Stimulated activated CD8-positive, alpha-beta memory T cell treated with anti-CD3 and anti-CD28 coated beads, Interleukin-4, amount 100 ng/mL, for 1 hour (primary cell): ENCODE data around the gene SND1.

ENCODE experiments used
- DNase-seq, 2 donors: peaks; one replicate each; pipeline ENCODE4 v3.0.0-alpha.2; 2020; ENCODE audit warnings: low read depth in 2 of 2, low spot score in 1 of 2

SND1 gene

GRCh38 chr7:127726476-127726875 is 74.5 kb downstream of the SND1 start:
- no peak for DNase-seq

DNA sequence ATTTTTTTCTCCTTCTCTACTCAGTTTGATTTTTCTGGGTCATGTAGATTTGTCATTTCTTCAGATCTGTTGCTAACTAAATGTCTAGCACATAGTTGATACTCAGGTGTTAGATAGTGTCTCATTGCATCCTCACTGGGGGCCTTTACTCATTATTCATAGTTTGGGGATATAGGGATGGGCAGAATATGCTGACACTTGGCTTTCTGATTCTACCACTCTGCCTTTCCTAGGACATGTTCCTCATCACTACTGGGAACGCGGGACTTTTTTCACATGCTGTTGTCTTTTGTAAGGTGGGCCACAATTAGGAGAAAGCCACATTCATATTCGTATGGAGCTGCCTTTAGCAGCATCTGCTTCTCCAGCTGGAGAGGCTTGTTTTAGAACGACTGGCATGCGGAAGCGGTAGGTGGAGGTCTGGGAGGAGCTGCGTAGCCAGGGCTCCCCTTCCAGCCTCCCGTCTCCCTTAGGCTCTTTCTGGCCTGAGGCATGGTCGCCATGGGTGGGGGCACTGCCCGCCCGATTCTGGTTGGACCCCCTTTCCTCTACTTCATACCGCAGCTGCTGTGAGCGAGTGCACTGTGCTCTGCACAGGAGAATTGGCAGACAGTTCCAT is 78.8 kb downstream of the SND1 start:
- DNase-seq, result no peak

GRCh38 chr7:127731431-127732080 is 79.6 kb downstream of the SND1 start:
- DNase-seq, result no peak

DNA sequence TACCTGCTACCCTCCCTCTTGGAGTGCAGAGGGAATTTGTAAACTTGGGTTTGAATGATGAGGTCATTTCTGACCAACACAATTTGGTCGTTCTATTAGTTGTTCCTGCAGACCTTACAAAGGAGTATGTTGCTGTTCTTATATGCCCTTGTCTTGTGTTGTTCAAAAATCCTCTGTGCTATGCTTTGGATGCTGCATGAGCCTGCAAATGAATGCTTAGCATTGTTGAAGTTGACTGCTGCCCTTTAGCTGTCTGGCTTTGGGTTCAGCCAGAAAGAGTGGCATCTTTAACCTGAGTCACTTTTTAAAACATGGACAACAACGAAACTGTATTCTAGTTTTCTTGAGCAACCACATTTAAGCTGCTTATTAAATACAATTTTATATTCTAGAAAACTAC is 80.3 kb downstream of the SND1 start:
- DNase-seq, result no peak

GRCh38 chr7:127733986-127734385 is 82.0 kb downstream of the SND1 start:
- DNase-seq, result no peak

DNA sequence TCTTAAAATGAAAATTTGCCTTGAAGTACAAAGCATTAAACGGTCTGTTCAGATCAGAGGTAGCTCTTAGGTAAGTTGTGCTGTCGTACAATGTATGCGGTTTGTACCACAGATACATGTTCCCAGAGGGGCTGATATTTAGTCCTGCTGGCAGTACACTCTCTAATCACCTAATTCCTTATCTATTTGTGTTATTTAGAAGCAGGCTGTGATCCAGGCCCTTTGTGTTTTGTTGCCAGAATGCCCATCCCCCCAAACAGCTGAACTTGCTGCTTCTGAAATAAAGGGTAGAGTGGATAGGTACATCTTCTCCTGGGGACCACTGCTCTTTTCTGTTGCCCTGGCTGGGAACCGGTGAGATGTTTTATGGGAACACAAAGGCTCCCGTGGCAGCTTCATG is 84.5 kb downstream of the SND1 start:
- DNase-seq, result no peak

GRCh38 chr7:127738859-127739258 is 86.9 kb downstream of the SND1 start:
- DNase-seq, result no peak

- DNase-seq, result no peak
These were observed 89.9 kb downstream of the SND1 start for GRCh38 chr7:127741764-127742375.

GRCh38 chr7:127745445-127745844 is 93.5 kb downstream of the SND1 start:
- no peak for DNase-seq

DNA sequence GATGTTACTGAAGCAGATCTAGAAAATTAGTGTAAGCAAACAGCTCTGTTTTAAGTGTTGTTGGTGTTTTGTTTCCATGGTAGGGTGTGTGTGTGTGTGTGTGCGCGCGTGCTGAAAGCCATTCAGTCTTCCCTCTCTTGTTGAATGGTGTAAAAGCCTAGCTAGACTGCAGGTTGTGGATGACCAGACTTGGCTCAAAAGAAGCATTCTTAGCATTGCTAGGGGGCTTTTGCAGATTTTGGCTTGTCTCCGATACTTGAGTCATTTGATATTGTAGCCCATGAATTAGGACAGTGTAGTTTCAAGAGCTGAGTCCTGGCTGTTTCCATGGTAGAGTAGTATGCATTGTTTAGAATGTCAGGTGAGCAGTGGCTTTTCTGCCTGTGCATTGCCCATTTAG is 99.1 kb downstream of the SND1 start:
- no peak for DNase-seq

DNA sequence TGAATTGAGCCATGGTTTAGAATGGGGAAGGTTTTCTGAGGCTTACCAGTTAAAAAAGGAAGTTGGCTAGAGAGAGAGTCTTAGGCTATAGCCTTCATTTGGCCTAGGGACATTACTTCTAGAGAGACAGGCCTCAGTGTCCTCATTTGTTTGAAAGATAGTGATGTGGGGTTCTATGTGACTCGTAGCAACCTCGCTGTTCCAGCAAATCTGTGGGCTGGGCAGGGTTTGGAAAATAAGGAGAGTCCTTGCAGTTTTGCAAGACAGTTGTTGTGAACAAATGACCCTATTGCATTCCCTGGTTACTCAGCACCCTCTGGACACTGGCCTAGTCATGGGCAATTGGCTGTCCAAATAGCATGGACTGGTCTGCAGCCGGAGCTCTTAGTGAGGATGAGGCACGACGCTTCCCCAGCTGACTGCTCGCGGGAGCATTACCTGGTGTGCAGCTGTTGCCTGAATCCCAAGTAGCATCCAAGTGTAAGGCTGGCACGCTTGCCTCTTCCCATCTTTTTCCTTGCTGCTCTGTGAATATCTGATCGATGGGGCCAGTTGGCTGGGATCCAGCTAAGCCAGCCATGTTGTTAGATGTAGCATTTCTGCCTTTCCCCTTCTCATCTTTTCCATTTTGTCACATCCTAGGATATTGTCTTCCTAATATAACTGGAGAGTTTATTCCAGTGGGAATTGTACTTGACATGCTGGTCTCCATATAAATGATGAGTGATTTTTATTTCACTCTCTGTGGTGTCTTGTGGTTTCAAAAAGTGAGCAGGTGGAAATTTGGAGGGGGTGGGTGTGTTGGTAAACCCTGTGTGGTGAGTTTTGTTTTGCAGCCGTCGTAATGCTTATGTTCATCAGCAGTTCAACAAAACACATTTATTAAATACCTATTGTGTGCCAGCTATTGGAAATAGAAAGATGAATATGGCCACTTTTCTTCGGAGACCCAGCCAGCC is 99.8 kb downstream of the SND1 start:
- no peak for DNase-seq

DNA sequence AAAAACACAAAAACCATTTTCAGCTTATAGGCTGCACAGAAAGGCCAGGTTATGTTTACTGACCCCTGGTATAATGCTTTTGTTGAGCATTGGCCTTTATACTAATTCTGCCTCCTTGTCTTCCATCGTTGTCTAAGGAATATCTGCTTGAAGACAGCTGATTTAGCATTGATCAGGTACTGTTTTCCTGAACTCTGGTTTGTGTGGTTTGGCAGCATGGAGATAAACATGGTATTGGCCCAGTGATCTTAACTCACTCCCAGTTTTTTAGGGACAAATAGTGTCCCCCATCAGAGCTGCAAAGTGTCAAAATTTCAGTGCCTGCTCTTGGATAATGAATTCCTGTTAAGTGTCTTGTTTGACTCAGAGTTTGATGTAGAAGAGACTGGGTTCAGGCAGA is 100.8 kb downstream of the SND1 start:
- DNase-seq, result no peak

GRCh38 chr7:127754457-127754856 is 102.5 kb downstream of the SND1 start:
- DNase-seq, result no peak

- DNase-seq, result no peak
These were observed 103.5 kb downstream of the SND1 start for GRCh38 chr7:127755521-127755920.

DNA sequence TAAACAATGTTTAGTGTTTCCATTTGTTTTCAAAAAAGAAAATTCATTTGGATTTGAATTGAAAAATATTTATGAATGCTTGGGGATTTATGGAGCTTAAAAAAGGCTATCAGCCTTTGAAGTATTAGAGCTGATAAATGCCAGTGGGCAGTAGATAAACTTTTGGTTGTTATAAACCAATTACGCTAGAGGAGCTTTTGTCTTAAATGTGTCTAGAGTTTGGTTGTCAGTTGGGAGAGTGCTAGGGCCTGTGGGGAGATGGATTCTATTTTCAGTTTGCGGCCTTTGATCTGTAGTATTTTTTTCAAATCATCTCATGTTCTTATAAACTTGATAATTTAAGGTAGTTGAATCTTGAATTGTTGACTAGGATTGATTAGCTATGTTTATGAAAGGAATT is 104.0 kb downstream of the SND1 start:
- no peak for DNase-seq

GRCh38 chr7:127758105-127758504 is 106.1 kb downstream of the SND1 start:
- no peak for DNase-seq

DNA sequence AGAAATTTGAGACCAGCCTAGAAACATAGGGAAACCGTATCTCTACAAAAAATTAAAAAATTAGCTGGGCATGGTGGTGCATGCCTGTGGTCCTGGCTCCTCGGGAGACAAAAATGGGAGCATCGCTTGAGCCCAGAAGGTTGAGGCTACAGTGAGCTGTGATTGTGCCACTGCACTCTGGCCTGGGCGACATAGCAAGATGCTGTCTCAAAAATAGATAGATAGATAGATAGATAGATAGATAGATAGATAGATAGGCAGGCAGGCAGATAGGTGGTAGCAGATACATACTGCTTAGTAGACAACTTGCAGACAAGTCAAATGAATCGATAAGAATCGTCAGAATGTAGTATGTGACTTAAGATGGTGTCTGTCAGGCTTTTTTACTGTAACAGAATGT is 106.9 kb downstream of the SND1 start:
- no peak for DNase-seq

- DNase-seq, result no peak
These were observed 108.0 kb downstream of the SND1 start for GRCh38 chr7:127759945-127760421.

DNA sequence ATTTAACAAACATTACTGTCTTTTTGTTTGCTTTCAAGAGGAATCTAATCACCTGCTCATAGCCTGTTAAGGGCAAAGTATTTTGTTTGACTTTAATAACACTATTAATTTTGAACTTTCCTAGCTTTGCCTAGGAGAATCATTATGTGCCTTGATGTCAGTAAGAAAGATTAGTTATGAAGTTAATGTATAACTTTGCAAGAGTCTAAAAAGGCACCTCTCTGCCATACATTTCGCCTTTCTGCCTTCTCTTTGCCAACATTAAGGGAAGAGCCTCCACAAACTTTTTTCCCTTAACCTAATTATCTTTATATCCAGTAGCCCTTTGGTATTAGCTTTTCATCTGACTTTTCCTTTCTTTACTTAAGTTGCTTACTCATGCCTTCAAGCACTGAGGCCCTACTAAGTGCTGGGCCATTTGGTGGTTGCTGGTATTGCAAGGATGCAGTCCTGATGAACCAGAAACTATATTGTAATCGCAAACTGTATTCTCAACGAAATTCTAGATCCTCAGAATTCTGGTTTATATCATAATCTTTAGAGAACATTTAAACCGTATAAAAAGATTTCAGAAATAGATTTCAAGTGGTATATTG is 108.5 kb downstream of the SND1 start:
- DNase-seq, result no peak

DNA sequence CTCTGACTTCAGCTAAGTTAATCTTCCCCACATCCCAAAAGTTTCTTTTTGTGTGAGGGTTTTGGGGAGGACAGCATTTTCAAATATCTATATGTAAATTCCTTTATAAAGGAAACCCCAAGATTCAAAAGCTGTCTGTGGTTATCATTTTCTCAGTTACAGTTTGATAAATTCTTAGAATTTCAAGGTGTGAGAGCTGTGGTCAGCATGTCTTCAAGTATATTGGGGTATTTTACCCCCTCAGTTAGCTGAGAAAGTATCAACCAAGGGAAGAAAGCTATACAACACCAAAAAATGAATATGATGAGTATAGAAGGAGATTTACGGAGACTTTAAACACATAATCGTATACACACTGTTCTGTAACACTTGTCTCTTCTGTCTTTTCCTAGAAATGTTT is 109.2 kb downstream of the SND1 start:
- DNase-seq, result no peak

DNA sequence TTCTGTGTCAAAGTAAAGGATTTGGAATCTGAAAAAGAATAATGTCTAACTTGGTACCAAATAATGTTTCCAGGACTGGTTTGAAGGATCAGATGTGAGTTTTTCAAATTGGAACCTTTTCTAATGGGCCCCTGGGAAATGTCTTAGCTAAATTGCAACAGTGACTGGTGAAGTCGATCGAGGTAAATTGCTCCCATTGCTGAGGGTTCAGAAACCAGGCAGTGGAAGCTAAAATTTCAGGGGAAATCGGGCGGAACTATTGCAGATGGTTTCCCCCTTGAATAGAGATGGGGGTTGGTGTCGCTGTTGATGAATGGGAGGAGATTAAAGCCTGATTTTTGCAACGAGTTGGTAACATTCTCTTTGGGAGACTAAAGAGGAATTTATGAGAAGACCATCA is 112.7 kb downstream of the SND1 start:
- DNase-seq, result no peak
